ENCODE results near the gene ZNF385A.

Gene ZNF385A

DNA sequence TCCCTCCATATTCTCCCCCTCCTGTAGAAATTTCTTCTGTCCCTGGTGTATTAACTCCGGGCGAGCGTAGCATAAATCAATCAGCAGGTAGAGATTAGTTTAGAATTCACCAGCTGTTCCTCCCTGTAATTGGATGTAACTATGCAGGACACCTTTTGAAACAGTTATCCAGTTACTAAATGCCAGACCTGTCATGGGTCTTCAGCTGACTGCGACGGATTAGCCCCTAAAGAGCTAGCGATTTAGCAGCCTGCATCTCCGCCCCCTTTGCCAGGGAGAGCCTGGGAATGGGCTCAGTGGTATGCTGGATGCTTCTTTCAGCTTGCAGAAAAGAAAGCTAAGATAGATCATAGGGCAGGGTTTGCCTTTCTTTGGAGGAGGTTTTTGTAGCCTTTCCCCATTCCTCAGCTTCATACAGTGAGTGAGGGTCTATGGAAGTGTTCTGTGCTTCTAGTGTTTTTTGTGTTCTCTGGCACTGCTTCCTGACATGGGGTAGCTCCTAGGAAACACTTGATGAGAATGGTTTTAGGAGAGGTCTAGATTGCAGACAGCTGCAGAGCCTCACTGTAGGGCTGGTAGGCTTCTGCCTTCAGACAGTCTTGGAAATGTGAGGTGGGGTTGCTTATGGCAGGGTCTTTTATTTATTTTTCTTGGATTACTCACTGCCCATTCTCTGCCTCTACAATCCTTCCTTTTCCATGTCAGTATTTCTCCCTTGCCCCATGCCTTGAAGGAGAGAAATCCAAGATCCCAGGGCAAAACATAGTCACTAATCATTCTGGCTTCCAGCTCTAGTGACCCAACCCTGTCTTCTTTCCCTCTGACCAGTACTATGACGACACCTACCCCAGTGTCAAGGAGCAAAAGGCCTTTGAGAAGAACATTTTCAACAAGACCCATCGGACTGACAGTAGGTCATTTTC is 42.9 kb downstream of the ZNF385A start:
- H3K27ac ChIP-seq (ENCODE audit: low read depth, low read length), result no peak overlapping the region
- no peak overlapping the region for H3K9ac ChIP-seq (ENCODE audit: low read length)
- peaks cover 41% of the 10 kb centered on the region for H3K4me1 ChIP-seq (ENCODE audit: insufficient read depth, low read length)
- H3K27me3 ChIP-seq (ENCODE audit: control insufficient read depth in 1 of 2, insufficient read depth in 2 of 2, low read length in 2 of 2), result no peaks in the 10 kb centered on the region
- peaks cover 55% of the 10 kb centered on the region for H3K36me3 ChIP-seq (ENCODE audit: insufficient read depth, low read length)
- no peaks in the 10 kb centered on the region for H3K9me3 ChIP-seq (ENCODE audit: low read length)
- no peak overlapping the region for H3K4me3 ChIP-seq (ENCODE audit: low read depth in 1 of 2, low read length in 2 of 2)

DNA sequence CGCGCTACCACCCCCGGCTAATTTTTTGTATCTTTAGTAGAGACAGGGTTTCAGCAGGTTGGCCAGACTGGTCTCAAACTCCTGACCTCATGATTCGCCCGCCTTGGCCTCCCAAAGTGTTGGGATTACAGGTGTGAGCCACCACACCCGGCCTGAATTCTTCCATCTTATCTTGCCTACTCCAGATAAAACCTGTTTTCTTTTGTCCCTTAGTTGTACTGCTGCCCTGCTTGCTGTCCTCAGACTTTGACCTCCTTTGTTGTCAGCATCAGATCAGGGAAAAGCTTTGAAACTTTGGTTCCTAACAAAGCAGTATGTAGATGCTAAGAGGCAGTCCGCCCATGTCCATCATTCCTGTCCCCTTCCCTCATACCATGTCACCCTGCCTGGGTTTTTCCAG is 43.7 kb downstream of the ZNF385A start:
- no peak overlapping the region for H3K27ac ChIP-seq (ENCODE audit: low read depth, low read length)
- H3K36me3 ChIP-seq (ENCODE audit: insufficient read depth, low read length), result peaks cover 50% of the 10 kb centered on the region
- H3K9me3 ChIP-seq (ENCODE audit: low read length), result no peaks in the 10 kb centered on the region
- H3K9ac ChIP-seq (ENCODE audit: low read length), result no peak overlapping the region
- no peaks in the 10 kb centered on the region for H3K27me3 ChIP-seq (ENCODE audit: control insufficient read depth in 1 of 2, insufficient read depth in 2 of 2, low read length in 2 of 2)
- no peak overlapping the region for H3K4me3 ChIP-seq (ENCODE audit: low read depth in 1 of 2, low read length in 2 of 2)
- peaks cover 41% of the 10 kb centered on the region for H3K4me1 ChIP-seq (ENCODE audit: insufficient read depth, low read length)

DNA sequence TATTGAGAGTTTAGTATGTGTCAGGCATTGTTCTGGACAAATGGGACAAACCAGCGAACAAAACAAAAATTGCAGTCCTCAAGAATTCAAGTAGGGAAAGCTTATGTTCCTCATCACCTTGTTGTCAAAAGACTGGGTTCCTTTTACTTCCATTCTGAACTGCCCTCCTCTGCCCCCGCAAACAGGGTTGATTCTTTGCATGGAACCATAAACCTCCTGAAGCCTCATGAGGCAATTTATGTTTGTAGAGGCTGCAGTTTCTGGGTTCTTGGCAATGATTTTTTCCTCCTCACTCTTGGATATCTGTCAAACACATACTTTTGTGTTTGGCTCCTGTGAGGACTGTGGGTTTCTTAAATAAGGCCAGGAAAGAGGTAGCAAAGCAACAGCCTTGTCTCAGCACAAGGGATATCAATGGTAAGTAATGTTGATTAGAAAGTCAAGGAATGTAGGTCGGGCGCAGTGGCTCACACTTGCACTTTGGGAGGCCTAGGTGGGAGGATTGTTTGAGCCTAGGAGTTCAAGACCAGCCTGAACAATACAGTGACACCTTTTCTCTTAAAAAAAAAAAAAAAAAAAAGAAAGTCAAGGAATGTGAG is 45.7 kb downstream of the ZNF385A start:
- no peak overlapping the region for H3K9ac ChIP-seq (ENCODE audit: low read length)
- no peaks in the 10 kb centered on the region for H3K27me3 ChIP-seq (ENCODE audit: control insufficient read depth in 1 of 2, insufficient read depth in 2 of 2, low read length in 2 of 2)
- H3K4me1 ChIP-seq (ENCODE audit: insufficient read depth, low read length), result peaks cover 41% of the 10 kb centered on the region
- H3K9me3 ChIP-seq (ENCODE audit: low read length), result no peaks in the 10 kb centered on the region
- H3K36me3 ChIP-seq (ENCODE audit: insufficient read depth, low read length), result peaks cover 37% of the 10 kb centered on the region
- peak overlapping the region in 1 of 2 donors; percentile 13 for H3K4me3 ChIP-seq (ENCODE audit: low read depth in 1 of 2, low read length in 2 of 2)
- H3K27ac ChIP-seq (ENCODE audit: low read depth, low read length), result peak overlapping the region; percentile 77

DNA sequence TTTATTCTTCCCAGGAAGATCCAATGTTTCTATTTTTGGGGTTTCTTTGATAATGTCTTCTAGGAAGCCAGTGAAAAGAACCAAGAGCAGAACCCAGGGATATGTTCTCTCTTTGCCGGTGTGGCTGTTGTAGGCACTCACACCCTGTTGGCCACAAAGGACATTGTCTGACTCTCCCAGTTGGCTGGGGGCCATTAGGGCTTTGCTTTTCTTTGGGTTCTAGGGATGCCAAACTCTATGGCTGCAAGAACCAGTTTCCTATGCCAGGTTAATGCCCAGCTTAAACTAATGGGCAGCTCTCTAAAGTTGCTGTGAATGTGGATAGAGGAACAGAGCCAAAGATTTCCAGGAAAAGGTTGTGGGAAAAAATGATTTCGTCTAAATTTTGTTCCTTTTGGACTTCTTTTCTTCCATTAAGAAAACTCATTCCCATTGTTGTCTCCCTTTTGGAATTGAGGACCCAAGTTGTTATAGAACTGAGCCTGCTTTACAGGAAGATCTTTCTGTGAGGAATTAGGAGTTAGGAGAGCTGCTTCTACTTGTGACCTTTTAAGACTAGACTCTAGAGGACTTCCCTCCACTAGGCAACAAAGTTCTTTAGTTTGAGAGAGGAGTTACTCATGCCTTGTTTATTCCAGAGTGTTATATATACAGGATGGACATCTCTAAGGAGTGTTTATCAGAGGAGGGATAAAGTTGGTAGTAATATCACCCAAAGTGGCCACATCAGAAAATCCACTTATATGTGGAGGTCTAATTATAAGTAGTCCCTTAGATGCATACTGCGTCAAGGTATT is 46.5 kb downstream of the ZNF385A start:
- Histone ChIP-seq H3K27me3 (ENCODE audit: control insufficient read depth in 1 of 2, insufficient read depth in 2 of 2, low read length in 2 of 2) (no peaks in the 10 kb centered on the region), H3K36me3 (ENCODE audit: insufficient read depth, low read length) (peaks cover 30% of the 10 kb centered on the region), H3K9ac (ENCODE audit: low read length) (peak overlapping the region; percentile 14), H3K27ac (ENCODE audit: low read depth, low read length) (peak overlapping the region; percentile 77), H3K4me3 (ENCODE audit: low read depth in 1 of 2, low read length in 2 of 2) (peak overlapping the region in 1 of 2 donors; percentile 13), H3K4me1 (ENCODE audit: insufficient read depth, low read length) (peaks cover 41% of the 10 kb centered on the region), H3K9me3 (ENCODE audit: low read length) (no peaks in the 10 kb centered on the region)

DNA sequence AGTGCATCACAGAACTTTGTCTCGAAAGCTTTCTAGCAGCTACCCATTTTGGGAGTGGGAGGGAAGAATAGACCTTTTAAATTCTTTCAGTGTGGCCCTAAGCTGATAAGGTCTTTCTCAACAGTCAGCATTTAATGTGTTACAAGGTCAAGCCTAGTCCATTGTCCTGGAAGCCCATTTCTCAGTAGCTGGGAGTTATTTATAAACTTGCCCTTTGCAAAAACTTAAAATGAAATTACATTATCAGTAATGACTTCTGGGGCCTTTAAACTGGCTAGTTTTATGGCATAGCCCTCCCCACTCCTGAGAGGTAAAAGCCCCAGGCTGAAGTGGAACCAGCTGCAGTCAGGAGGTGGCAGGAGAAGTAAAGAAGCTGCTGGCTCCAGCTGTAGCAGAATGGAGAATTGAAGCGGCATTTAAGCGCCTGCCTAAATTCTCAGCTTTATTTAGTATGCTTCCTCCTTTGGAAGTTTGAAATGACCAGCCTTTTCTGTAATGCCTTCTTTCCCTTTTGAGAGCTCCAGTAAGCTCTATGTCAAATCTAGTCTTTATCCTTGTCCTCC is 47.2 kb downstream of the ZNF385A start:
- H3K36me3 ChIP-seq (ENCODE audit: insufficient read depth, low read length), result peaks cover 23% of the 10 kb centered on the region
- H3K27me3 ChIP-seq (ENCODE audit: control insufficient read depth in 1 of 2, insufficient read depth in 2 of 2, low read length in 2 of 2), result no peaks in the 10 kb centered on the region
- H3K4me3 ChIP-seq (ENCODE audit: low read depth in 1 of 2, low read length in 2 of 2), result peak overlapping the region in 1 of 2 donors; percentile 5
- H3K27ac ChIP-seq (ENCODE audit: low read depth, low read length), result peak overlapping the region; percentile 77
- H3K9me3 ChIP-seq (ENCODE audit: low read length), result no peaks in the 10 kb centered on the region
- H3K9ac ChIP-seq (ENCODE audit: low read length), result peak overlapping the region; percentile 14
- H3K4me1 ChIP-seq (ENCODE audit: insufficient read depth, low read length), result peaks cover 41% of the 10 kb centered on the region

DNA sequence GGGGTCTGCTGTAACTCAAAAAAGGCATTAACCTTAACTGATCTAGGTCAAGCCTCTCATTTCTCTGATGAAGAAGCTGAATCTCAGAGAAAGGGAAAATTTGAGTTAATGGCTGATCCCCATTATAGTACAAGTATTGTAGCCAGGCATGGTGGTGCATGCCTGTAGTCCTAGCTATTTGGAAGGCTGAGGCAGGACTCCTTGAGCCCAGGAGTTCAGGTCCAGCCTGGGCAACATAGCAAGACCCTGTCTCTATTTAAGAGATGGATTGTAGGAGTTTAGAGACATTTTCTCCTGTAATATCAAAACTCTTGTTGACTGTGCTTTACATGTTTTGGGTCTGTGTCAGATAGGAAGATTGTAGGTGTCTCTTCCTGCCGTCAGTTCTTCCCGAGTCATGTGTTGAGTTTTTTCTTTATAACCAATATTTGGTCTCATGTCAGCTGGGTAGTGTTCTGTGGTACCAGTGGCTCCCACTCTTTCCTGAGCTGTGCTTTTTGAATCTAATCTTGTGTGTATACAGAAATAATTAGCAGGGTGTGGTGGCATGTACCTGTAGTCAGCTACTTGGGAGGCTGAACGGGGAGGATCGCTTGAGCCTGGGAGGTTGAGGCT is 51.0 kb downstream of the ZNF385A start:
- Histone ChIP-seq H3K27ac (ENCODE audit: low read depth, low read length) (no peak overlapping the region), H3K9me3 (ENCODE audit: low read length) (no peaks in the 10 kb centered on the region), H3K9ac (ENCODE audit: low read length) (no peak overlapping the region), H3K36me3 (ENCODE audit: insufficient read depth, low read length) (peaks cover 15% of the 10 kb centered on the region), H3K27me3 (ENCODE audit: control insufficient read depth in 1 of 2, insufficient read depth in 2 of 2, low read length in 2 of 2) (no peaks in the 10 kb centered on the region), H3K4me3 (ENCODE audit: low read depth in 1 of 2, low read length in 2 of 2) (no peak overlapping the region), H3K4me1 (ENCODE audit: insufficient read depth, low read length) (peaks cover 44% of the 10 kb centered on the region)

DNA sequence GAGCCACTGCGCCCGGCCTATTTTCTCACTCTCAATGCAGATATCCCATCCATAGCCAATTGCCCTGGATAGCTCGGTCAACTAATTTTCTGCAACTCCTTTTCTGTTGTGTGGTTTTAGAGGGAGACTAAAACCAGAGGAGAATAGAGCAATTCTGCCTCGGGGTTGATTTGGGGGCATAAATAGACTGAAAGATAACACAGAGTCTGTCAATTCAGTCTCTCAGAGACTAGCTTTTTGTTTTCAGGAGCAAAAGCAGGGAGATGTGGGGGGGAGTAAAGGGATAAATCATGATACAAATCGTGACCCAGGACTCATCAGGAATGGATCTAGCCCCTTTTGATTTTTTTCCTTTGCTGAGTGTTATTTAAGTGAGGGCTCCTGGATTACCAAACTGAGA is 53.1 kb downstream of the ZNF385A start:
- H3K9me3 ChIP-seq (ENCODE audit: low read length), result no peaks in the 10 kb centered on the region
- H3K27me3 ChIP-seq (ENCODE audit: control insufficient read depth in 1 of 2, insufficient read depth in 2 of 2, low read length in 2 of 2), result no peaks in the 10 kb centered on the region
- H3K9ac ChIP-seq (ENCODE audit: low read length), result no peak overlapping the region
- H3K4me3 ChIP-seq (ENCODE audit: low read depth in 1 of 2, low read length in 2 of 2), result no peak overlapping the region
- no peak overlapping the region for H3K27ac ChIP-seq (ENCODE audit: low read depth, low read length)
- peaks cover 30% of the 10 kb centered on the region for H3K4me1 ChIP-seq (ENCODE audit: insufficient read depth, low read length)
- peaks cover 16% of the 10 kb centered on the region for H3K36me3 ChIP-seq (ENCODE audit: insufficient read depth, low read length)

DNA sequence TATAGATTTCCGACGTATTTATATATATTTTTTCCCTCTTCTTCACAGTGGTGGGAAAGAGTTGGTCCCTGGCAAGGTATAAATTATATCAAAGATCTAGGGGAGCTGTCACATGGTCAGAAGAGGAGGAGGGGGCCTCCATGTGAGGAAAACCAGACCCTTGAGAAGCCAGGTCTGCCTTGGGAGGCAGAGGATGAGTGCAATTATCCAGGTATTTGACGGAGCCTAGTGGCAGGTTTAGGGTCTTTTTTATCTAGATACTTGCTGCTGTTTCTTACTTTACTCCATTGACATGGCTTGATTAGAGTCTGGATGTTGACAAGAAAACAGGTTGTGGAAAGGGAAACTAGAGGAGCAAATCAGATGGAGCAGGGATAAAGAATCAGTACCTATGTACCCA is 54.1 kb downstream of the ZNF385A start:
- no peak overlapping the region for H3K27ac ChIP-seq (ENCODE audit: low read depth, low read length)
- no peaks in the 10 kb centered on the region for H3K9me3 ChIP-seq (ENCODE audit: low read length)
- no peak overlapping the region for H3K9ac ChIP-seq (ENCODE audit: low read length)
- H3K36me3 ChIP-seq (ENCODE audit: insufficient read depth, low read length), result peaks cover 16% of the 10 kb centered on the region
- H3K4me3 ChIP-seq (ENCODE audit: low read depth in 1 of 2, low read length in 2 of 2), result no peak overlapping the region
- H3K27me3 ChIP-seq (ENCODE audit: control insufficient read depth in 1 of 2, insufficient read depth in 2 of 2, low read length in 2 of 2), result no peaks in the 10 kb centered on the region
- peaks cover 36% of the 10 kb centered on the region for H3K4me1 ChIP-seq (ENCODE audit: insufficient read depth, low read length)

DNA sequence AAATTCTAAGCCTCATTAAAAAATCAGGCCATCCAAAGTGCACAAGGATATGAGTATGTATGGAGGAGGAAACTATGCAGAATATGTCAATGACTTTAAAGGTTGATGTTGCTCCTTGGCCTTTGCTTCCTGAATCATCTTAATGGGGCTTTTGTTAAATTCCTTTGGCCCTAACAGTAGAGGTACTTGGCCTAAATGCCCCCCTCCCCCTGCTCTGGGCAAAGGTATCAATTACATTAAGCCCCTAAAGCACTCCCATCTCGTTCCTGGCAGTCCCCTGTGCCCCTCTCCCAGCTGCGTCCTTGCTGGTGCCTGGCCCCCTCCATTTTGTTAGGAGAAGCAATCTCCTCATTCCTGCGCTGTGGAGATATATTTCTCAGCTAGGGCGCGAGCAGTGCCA is 54.8 kb downstream of the ZNF385A start:
- no peaks in the 10 kb centered on the region for H3K27me3 ChIP-seq (ENCODE audit: control insufficient read depth in 1 of 2, insufficient read depth in 2 of 2, low read length in 2 of 2)
- H3K36me3 ChIP-seq (ENCODE audit: insufficient read depth, low read length), result peaks cover 16% of the 10 kb centered on the region
- peaks cover 37% of the 10 kb centered on the region for H3K4me1 ChIP-seq (ENCODE audit: insufficient read depth, low read length)
- no peak overlapping the region for H3K27ac ChIP-seq (ENCODE audit: low read depth, low read length)
- H3K9me3 ChIP-seq (ENCODE audit: low read length), result no peaks in the 10 kb centered on the region
- H3K4me3 ChIP-seq (ENCODE audit: low read depth in 1 of 2, low read length in 2 of 2), result no peak overlapping the region
- no peak overlapping the region for H3K9ac ChIP-seq (ENCODE audit: low read length)

DNA sequence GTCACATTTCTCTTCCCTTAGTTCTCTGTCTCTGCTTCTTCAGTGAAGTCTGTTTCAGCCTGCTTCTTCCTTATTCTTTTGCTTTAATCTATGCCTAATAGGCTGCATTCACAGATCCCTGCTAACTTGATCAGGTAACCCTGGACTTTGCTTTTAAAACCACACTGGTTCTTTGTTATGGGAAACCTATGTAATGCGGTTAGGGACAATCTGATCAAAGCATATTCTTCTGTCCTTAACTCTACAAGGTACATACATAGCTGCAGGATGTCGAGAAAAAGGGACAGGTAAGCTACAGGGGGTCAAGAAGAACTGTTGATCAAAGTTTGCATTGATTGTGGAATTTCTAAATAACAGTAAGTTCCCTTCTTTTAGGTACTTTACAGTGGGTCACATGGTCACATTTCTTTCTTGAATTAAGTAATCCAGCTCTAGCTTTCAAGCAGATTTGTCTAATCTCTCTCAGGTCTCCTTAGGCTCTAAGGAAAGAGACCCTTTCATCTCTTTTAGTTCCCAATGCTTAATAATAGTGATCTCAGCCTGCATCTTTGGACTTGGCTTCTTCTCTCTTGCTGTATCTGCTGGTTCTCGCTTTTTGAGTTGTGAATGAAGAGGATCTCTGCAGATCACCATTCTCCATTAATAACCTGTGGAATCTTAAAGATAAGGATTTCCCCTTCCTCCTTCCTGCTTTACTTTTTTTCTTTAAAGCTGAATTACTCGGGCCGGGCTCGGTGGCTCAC is 55.8 kb downstream of the ZNF385A start:
- peaks cover 37% of the 10 kb centered on the region for H3K4me1 ChIP-seq (ENCODE audit: insufficient read depth, low read length)
- no peak overlapping the region for H3K4me3 ChIP-seq (ENCODE audit: low read depth in 1 of 2, low read length in 2 of 2)
- H3K27me3 ChIP-seq (ENCODE audit: control insufficient read depth in 1 of 2, insufficient read depth in 2 of 2, low read length in 2 of 2), result no peaks in the 10 kb centered on the region
- peaks cover 16% of the 10 kb centered on the region for H3K36me3 ChIP-seq (ENCODE audit: insufficient read depth, low read length)
- no peak overlapping the region for H3K9ac ChIP-seq (ENCODE audit: low read length)
- H3K9me3 ChIP-seq (ENCODE audit: low read length), result no peaks in the 10 kb centered on the region
- H3K27ac ChIP-seq (ENCODE audit: low read depth, low read length), result no peak overlapping the region

Data from muscle layer of colon (tissue), 2 donors.